ENCODE measurements around the gene KRI1.

DNA sequence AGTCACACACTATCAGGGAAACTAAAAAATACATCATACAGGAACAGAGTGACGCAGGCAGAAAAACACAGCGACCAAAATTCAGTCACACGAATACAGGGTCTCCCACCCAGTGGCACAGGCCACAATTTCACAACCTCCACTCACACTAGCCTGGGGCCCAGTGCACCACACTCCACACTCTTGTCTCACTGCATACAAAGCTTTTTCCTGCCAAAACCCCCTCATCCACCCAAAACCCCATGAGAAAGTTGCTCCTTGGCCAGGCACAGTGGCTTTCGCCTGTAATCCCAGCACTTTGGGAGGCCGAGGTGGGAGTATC is 49.8 kb downstream of the KRI1 start:
- TF ChIP-seq POLR2A (IDR thresholded peaks at IDR 0.05) (no peak), EP300 (IDR thresholded peaks at IDR 0.05) (no peak)
- TF ChIP-seq, protein P1, sequence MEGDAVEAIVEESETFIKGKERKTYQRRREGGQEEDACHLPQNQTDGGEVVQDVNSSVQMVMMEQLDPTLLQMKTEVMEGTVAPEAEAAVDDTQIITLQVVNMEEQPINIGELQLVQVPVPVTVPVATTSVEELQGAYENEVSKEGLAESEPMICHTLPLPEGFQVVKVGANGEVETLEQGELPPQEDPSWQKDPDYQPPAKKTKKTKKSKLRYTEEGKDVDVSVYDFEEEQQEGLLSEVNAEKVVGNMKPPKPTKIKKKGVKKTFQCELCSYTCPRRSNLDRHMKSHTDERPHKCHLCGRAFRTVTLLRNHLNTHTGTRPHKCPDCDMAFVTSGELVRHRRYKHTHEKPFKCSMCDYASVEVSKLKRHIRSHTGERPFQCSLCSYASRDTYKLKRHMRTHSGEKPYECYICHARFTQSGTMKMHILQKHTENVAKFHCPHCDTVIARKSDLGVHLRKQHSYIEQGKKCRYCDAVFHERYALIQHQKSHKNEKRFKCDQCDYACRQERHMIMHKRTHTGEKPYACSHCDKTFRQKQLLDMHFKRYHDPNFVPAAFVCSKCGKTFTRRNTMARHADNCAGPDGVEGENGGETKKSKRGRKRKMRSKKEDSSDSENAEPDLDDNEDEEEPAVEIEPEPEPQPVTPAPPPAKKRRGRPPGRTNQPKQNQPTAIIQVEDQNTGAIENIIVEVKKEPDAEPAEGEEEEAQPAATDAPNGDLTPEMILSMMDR (IDR thresholded peaks at IDR 0.05), result no peak

All from ovary (tissue), 3 donors.